Choroid plexus epithelial cell (primary cell): ENCODE results near the gene C4orf36.

Source experiments
- DNase-seq: peaks from one replicate; pipeline ENCODE4 v3.0.0-alpha.2; 2010; ENCODE audit warnings: low read depth
- H3K4me3 ChIP-seq: 2 replicates; pipeline ENCODE4 v1.5.1; 2011; ENCODE audit warnings: low read depth, mild to moderate bottlenecking, control low read depth, low read length, moderate library complexity
- TF ChIP-seq, protein P1 (sequence below): conservative IDR thresholded peaks from 2 replicates; pipeline ENCODE4 v1.5.1; 2011; ENCODE audit warnings: low read depth, mild to moderate bottlenecking, control low read depth, inconsistent platforms, low read length, moderate library complexity

The C4orf36 gene

DNA sequence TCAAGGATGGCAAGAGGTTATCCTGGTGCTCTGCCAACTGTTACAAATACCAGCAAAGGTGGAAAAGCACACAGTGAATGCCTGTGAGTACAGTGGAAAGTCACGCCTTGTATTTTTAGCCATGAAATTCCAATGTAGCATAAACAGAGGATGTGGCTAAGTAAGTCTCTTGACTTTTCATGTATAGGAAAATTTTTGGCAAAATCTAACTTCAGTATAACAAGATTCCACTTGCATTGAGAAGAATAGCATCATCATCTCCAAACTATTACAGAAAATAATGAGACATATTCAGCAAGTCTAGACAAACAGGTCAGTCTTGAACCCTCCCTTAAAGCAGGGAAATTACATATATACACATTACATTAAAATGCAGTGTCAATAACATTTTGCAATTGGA lies 50.9 kb downstream of the C4orf36 start:
- TF ChIP-seq, protein P1, sequence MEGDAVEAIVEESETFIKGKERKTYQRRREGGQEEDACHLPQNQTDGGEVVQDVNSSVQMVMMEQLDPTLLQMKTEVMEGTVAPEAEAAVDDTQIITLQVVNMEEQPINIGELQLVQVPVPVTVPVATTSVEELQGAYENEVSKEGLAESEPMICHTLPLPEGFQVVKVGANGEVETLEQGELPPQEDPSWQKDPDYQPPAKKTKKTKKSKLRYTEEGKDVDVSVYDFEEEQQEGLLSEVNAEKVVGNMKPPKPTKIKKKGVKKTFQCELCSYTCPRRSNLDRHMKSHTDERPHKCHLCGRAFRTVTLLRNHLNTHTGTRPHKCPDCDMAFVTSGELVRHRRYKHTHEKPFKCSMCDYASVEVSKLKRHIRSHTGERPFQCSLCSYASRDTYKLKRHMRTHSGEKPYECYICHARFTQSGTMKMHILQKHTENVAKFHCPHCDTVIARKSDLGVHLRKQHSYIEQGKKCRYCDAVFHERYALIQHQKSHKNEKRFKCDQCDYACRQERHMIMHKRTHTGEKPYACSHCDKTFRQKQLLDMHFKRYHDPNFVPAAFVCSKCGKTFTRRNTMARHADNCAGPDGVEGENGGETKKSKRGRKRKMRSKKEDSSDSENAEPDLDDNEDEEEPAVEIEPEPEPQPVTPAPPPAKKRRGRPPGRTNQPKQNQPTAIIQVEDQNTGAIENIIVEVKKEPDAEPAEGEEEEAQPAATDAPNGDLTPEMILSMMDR: no peak
- no peak for DNase-seq
- H3K4me3 ChIP-seq: no peak overlapping the region

- H3K4me3 ChIP-seq: no peak overlapping the region
- DNase-seq: no peak
- TF ChIP-seq, protein P1: no peak
These were observed 51.4 kb downstream of the C4orf36 start for GRCh38 chr4:86840858-86841257.

- H3K4me3 ChIP-seq: no peak overlapping the region
- TF ChIP-seq, protein P1: no peak
- DNase-seq: no peak
These were observed 54.3 kb downstream of the C4orf36 start for GRCh38 chr4:86837691-86838503.

DNA sequence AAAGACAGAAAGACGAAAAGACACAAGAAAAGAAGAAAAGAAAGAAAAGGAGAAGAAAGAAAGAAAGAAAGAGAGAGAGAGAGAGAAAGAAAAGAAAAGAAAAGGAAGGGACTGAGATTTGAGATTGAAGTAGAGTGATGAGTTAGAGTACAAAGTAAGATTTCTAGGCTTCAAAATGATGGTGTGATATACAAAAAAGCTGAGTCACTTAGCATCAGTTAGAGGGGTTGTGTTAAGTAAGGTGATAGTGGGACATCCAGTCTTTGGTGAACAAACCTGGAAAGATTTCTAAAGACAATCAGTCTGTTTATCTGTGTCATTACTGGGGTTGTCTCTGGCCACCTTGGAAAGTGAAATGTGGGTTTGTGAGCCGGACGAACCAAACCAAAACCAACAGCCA lies 56.5 kb downstream of the C4orf36 start:
- no peak overlapping the region for H3K4me3 ChIP-seq

DNA sequence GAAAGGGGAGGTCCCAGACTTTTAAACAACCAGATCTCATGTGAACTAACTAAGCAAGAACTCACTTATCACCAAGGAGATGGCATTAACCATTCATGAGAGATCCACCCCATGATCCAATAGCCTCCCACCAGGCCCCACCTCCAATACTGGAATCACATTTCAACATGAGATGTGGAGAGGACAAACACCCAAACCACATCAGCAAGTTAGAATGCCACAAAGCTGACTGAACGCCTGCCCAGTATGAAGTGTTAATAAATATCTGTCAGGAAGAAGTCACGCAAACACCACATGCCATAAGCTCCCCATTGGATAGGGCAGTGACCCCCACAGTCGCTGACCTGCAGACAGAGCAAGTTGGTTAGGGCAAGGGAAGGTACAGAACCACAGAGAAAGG lies 57.3 kb downstream of the C4orf36 start:
- TF ChIP-seq, protein P1: no peak
- DNase-seq: peak; percentile 76
- no peak overlapping the region for H3K4me3 ChIP-seq

More for the DNA sequence above, 56.5 kb downstream of the C4orf36 start:
- no peak for DNase-seq
- TF ChIP-seq, protein P1: no peak

DNA sequence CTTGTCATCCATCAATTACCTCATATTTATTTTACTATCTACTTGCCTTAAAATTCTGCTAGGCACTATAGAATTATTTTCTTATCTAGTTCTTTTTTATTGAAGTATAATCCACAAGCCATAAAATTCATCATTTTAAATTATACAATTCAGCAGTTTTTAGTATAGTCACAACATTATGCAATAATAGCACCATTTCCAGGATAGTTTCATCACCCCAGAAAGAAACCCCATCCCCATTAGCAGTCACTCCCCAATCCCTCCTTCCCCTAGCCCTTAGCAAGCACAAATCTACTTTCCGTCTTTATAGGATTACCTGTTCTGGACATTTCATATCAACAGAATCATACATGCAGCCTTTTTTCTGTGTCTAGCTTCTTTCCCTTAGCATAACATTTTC lies 58.6 kb downstream of the C4orf36 start:
- DNase-seq: no peak
- no peak overlapping the region for H3K4me3 ChIP-seq
- TF ChIP-seq, protein P1: no peak
